SKM-1 (cell line): ENCODE measurements around the gene KCNT1.
"Not testable (repeated sequence)": the region's sequence is repeated elsewhere in the genome, so short reads cannot be mapped to it uniquely, and the experiment has no call there.

Experiments
- DNase-seq: peaks from one replicate; lab custom pipeline; 2025; ENCODE audit not compliant: unreplicated experiment; lab: John Stamatoyannopoulos, UW

Gene KCNT1

DNA sequence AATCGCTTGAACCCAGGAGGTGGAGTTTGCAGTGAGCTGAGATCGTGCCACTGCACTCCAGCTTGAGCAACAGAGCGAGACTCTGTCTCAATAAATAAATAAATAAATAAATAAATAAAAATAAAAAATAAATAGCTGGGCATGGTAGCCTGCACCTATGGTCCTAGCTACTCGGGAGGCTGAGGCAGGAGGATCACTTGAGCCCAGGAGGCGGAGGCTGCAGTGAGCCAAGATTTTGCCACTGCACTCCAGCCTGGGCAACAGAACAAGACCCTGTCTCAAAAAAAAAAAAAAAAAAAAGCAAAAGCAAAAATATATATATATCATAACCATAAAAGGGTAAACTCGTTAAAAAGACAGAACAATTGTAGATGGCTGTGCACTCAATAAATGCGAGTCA lies 29.2 kb upstream of the KCNT1 start:
- not testable (repeated sequence) for DNase-seq

DNA sequence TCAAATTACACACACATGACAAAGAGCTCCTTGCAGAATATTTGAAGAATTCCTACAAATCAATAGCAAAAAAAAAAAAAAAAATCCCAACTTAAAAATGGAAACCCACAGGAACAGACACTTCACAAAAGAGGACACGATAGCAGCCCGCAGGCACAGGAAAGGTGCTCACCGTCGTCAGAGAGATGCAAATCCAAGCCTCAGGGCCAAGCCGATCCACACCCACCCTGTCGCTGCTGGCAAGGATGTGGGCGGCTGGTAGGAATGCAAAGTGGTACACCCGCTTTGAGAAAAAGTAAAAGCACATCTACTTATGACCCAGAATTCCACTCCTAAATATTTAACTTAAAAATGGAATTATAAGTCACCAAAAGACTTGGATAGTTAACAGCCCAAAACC lies 28.0 kb upstream of the KCNT1 start:
- no peak for DNase-seq

DNA sequence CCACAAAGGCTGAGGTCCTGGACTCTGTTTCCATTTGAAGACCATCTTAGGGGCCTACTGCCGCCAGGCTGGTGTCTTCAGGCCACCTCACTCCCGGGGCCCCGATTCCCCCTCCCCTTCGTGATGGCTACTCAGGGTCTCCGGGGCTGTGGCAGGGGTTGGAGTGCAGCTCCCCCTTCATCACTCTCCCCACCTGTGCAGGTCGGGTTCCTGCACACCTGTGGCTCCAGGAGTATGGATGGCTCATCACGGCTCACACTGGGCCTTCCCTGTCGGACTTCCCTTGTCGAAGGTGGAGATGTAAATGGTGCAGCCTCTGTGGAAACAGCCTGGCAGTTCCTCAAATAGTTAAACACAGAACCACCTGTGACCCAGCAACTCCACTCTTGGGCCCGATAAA lies 27.0 kb upstream of the KCNT1 start:
- no peak for DNase-seq

DNA sequence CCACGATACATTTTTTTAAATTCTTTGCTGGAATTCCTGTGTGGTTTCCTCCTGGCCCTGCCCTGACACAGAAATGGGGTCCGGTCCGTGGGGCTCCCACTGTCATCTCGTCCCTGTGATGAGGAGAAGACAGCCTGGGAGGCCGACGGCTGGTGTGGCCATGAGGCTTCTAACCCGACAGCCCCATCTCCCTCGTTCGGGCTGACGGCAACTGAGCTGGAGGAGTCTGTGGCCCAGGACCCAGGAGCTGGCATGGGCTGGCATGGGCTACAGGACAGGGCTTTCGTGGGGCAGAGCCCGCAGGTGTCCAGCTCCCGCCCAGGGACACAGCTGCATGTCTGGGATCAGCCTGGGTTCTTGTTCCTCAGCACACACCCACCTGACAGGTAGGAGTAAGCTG lies 25.1 kb upstream of the KCNT1 start:
- DNase-seq = no peak

DNA sequence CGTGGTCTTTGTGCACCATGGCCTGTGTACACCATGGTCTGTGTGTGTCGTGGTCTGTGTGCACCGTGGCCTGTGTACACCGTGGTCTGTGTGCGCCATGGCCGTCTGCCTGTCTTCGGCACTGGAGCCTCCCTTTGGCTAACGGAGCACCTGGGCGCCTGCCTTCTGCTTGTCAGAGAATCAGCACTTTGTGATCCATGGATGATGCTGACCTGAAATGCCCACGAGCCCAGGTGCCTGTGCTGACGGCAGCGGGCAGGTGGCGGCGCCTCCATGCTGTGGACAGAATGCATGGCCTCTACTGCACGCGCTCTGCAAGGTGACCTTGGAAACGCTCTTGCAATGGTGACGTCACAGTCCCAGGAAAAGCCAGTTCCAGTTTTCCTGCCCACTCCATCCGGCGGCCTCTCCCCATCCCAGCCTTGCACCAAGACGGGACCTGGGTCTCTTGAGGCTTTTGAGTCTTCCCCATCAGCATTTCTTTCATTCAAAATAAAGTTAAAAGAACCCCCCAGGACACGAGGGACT lies 24.3 kb upstream of the KCNT1 start:
- DNase-seq = no peak

DNA sequence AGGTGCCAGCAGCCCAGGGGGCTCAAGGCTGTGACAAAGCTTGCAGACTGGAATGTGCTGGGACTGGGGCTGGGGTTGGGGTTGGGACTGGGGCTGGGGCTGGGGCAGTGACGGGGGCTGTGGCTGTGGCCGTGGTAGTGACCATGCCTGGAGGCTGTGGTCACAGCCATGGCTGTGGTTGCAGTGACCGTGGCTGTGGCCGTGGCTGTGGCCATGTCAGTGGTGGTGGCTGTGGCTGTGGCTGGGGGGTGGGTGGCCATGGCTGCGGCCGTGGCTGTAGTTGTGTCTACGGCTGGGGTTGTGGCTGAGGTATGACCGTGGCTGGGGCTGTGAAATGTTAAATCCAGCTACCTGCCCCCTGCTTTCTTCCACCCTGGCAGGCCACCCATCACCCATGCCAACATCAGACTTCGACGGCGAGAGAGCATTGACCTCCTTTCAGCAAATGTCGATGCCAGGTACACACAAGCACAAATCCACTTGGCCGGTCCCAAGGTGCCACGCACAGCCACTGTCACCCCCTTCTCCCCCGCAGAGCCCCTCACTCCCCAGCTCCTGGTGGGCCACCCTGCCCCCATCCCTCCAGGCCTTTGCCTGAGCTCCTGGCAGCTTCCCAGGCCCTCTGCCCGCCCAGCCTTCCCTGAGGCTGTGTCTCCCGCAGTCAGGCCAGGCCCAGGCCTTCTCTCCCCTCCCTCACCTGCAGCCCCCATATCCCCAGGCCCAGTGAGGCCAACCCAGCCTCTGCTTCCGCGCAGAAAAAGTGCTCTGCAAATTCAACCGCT lies 23.6 kb upstream of the KCNT1 start:
- no peak for DNase-seq

DNA sequence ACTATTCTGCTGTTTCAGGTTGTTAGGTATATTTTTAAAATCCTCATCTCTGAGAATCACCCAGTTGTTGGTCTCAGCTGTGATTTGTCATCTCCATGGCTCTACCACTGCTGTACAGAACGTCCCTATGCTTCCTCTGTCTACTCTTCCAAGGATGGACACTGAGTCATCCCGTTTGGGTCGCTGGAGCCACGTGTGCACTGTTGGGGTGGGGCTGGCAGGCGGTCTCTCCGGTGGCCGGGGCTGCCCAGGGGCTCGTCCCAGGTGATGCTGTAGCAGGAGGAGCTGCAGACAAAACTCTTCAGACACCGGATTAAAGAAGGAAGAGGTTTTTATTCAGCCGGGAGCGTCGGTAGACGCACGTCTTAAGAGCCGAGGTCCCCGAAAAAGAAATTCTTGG lies 21.9 kb upstream of the KCNT1 start:
- no peak for DNase-seq

DNA sequence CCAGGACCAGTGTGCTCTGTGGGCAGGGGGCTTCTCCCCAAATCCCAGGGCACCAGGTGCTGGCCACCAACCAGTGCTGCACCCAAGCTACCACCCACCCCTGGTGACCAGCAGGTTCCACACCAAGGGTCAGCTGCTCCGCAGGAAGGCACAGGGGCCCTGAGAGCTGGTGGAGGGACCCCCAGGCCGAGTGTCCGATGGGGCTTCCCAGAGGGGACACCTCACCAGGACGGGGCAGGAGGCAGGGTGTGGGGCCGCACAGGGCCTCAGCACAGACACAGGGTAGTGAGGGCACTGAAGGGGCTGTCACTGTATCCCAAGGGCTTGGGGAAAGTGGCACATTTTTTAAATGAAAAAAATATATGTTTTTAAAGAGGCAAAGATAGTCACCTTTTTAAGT lies 20.8 kb upstream of the KCNT1 start:
- no peak for DNase-seq

DNA sequence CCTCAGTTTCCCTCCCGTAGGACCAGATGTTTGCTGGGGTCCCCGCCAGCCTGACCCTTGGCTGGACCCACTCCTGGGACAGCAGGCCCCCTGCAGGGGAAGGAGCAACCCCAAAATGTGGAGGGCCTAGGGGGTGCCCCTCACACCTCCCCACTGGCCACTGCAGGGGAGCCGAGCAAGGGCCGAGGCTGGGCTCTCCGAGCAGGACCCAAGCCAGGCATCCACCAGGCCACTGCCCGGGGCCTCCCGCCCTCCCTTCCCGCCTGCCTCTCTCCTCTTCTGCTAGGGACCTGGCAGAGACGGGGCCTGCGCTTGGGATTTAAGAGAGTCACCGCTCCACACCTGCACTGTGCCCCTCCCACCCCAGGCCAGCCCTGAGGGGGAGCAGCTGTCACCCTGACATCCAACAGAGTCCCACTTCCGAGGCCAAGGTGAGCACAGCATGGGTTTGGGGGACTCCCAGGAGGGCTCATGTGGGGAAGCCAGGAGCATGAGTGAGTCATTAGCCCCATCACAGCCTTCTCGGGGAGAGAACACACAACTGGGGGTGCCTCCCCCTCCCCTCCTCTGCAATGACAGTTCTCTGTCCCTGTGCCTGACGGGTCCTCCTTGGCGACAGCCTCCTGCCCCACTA lies 18.5 kb upstream of the KCNT1 start:
- no peak for DNase-seq

DNA sequence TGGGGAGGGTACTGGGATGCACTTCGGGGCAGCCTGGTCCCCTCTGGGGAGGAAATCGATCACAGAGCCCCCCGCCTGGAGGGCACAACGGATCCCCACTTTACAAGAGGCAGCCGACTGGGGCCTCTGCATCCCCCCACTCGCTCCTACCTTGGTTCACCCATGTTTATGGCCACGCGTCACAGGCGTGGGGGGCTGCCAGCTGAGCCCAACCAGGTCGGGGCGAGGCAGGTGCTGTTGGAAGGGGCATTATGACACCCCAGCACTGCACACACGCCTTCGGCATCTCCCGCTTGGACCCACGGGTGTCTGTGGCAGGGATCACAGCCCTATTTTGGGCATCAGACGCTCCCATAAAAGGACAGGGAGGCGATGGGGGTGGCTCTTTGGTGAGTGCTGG lies 17.3 kb upstream of the KCNT1 start:
- DNase-seq = no peak

DNA sequence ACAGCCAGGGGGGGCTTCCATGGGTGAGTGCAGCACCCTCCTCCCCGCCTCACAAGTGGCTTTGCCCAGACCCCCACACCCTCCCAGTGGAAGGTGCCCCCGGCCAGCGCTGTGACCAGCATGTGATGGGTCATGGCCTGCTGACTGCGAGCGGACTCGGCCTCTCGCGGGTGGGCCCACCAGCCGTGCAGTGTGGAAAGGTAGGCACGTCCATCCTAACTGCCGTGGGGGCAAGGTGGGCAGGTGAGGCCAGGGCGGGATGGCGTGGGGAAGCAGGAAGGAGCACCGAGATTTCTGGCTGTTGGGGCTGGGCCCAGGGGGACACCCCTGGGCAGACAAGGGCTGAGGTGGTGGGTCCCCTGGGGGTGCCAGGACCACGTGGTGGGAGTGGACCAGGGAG lies 14.8 kb upstream of the KCNT1 start:
- no peak for DNase-seq

DNA sequence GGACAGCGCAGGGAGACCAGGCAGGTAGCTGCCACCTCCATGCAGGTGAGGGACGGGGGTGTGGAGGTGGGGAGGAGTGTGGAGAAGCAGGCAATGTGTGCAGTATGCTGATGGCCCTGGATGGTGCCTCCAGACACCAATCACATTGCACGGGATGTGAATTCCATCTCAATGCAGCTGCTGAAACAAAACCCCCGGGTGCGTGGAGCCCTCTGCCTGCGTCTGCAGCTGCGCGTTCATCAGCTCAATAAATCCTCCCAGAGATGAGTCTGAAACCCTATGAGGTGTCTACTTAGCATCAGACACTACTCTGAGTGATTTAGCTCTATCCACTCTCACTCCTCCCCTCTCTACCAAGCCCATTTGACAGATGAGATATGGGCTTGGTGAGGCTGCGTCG lies 13.0 kb upstream of the KCNT1 start:
- no peak for DNase-seq

DNA sequence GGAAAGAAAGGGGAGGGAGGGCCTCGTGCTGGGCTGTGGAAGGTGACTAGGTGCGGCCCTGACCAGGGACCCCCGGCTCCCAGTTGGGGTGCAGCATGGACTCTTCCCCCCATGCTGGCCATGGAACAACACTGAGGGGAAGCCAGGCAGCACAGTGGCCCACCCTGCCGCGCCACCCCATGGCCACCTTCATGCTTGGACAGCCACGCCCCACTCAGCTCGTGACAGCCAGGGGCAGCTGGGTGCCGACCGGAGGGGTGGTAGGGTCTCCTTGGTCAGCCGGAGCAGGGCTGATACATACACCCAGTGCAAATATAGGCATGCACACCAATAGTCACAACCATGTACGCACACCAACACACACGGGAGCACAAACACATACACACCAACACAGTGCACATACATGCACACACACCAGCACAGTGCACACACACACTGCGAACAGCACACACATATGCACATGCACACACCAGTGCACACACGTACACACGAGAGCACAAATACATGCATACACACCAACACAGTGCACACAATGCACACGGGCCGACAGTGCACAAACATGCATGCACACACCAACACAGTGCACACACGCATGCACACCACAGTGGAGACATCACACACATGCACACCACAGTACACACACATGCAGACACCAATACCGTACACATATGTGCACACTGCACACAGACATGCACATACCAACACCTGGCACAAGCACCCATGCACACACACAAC lies 11.0 kb upstream of the KCNT1 start:
- no peak for DNase-seq

DNA sequence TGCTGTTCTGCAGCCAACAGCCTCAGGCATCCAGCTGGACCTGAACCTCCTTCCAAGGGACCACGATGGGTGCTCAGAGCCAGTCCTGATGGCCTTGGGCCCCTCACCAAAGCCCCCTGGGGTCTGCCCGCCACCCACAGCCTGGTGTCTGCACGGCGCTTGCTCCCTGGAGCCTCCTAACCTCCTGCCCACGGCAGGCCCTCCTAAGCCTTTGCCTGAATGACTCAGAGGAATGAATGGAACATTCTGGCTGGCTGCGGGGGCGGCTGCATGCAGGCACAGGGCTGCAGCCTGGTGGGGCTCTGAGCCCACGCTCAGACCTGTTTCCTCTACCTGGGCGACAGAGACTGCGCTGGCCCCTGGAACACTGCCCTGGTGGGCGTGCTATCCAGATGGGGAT lies 9.6 kb upstream of the KCNT1 start:
- DNase-seq = no peak

DNA sequence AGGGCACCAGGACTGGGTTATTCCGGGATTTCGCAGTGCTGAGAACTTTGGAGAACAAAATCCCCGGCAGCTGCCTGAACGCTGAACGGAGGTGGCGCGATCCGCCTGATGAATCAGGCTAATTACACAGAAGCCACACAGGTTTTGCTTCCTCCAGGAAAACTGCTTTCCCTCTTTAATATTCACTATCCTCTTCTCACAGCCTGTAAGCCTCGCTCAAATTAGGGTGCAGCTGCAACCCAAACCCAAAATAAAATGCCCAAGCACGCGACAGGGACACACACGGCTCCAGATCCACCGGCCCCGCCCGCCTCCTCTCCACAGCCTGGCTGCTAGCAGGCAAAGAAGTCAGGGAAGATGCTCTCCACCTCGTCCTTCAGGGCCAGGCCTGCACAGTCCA lies 8.7 kb upstream of the KCNT1 start:
- no peak for DNase-seq

DNA sequence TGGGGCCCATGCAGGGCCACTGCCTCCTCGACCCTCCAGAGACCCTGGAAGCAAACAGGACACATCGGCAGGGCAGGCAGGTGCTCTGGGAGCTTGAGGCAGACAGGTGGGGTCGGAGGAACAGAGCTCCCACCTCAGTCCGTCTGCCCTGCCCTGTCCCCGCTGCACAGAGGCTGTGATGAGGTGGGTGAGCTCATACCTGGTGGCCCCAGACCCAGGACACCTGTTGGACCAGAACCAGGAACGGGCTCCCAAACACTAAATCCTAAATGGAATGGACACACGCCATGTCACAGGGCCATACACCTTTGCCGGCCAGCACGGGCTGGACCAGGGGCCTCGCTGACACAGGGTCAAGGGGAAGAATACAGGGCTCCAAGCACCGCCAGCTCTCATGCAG lies 8.2 kb upstream of the KCNT1 start:
- DNase-seq = no peak

DNA sequence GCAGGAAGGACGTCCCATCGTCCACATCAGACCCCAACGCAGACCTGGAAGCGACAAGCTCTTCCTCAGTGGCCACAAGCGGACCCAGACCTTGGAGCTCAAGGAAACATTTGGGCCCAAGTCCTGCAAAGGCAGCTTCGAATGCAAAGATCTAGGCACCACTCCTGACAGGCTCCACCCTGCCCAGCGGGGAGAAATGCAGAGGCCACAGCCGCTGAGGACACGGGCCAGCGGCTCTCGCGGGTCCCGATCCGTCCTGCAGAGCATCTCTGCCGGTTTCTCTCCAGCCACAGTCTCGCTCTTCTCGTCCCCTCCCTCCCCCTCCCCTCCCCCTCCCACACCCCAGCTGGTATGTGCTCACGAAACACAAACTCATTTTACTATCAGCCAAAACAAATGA lies 7.6 kb upstream of the KCNT1 start:
- DNase-seq = no peak

DNA sequence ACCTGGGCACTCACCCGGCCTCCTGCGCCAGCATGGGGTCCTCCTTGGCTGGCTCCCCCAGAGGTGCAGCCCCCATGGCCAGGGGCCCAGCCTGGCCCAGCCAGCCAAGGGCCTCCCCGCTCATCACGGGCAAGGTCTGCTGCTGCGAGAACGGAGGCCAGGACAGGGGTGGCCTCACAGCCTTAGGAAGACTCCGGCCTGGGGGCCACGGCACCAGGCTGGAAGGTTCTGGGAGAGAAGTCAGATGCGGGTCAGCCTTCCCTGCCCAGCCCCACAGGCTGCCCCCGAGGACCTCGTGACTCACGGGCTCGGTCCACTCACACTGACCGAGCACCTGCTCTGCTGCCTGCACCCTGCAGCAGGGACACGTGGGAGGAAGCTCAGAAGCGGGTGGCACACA lies 6.9 kb upstream of the KCNT1 start:
- DNase-seq = no peak

DNA sequence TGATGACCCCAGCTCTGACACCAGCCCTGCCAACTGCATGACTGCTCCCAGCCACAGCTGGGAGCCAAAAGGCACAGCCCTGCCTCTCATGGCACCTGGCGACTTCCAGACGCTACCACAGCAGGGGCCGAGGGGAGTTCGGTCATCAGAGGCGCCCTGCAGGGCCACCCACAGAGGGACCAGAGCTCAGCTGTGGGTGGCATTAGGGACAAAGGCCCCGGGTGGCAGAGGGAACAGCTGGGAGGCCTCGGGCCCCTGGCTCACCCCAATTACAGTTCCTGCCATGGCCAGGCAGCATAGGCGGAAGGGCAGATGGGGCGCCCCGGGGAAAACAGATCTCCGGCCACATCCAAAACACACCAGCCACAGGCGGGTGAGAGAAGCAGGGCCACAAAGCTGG lies 6.3 kb upstream of the KCNT1 start:
- no peak for DNase-seq

DNA sequence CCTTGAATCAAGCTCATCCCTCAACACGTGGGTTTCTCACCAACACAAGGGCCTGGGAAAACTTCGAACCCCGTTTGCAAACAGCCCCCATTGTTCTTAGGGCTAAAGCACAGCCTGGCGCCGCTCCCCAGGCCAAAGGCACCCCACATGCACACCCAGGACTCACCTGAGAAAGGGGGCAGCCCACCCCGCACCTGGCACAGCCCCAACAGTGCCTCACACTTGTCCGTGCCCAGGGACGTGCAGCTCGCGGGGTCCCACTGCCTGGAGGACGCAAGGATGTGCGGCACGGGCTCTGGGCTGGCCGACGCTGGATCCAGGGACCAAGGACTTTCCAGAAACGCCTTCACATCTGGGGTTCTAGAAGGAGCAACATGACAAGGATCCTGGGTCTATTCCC lies 5.5 kb upstream of the KCNT1 start:
- DNase-seq = no peak

DNA sequence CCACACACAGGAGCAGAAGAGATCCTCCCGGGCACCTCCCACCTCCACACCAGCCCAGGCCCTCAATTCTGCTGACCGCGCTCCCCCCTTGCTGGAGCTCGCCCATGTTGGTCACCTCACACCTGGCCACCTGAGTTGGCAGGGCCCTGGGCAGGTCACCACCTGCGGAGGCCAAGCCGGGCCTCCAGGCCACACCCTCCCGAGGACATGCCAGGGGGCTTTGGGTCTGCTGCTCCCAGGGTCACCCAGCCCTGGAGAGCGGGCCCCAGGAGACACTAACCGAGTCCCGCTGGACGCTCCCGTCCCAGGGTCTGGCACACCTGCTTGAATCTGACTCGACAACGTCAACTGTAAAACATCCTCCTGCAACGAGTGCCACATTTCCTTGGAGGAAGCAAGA lies 4.8 kb upstream of the KCNT1 start:
- no peak for DNase-seq

DNA sequence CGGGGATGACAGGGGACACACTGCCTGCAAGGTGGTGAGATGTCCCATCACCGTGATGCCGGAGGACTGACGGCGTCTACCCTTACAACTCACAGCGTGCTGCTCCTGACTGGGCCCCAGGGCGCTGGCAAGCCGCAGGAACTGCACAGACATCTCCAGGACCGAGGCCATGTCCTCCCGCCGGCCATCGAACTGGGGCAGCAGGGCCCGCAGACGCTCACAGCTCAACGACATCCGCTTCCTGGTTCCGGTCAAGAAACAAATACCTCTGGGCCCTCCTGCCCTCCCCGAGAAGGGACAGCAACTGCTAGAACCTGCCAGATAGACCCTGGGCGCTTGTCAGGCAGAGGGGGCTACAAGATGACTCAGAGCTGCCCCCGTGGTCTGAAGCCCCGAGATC lies 3.7 kb upstream of the KCNT1 start:
- no peak for DNase-seq
